Neutrophil (primary cell): ENCODE measurements around the gene MON1A.
"Not testable (repeated sequence)": the region's sequence is repeated elsewhere in the genome, so short reads cannot be mapped to it uniquely, and the experiment has no call there.

ENCODE experiments used
- H3K27ac ChIP-seq: fragments of 200-600 bp; sonication (generic); 2 replicates; pipeline ENCODE4 v1.5.1; 2016; ENCODE audit warnings: mild to moderate bottlenecking, moderate library complexity
- H3K27me3 ChIP-seq: fragments of 200-600 bp; sonication (generic); 2 replicates; pipeline ENCODE4 v1.6.0; 2016; ENCODE audit warnings: mild to moderate bottlenecking
- H3K36me3 ChIP-seq: fragments of 200-600 bp; sonication (generic); 2 replicates; pipeline ENCODE4 v1.5.1; 2017
- H3K4me1 ChIP-seq, 2 experiments: fragments of 200-600 bp in 1 of 2; sonication (generic) in 1 of 2; 1 replicate in 1 of 2; 2 replicates in 1 of 2; pipeline versions ENCODE4 v1.5.1 to v1.6.1; 2013 to 2016; ENCODE audit warnings: low read depth in 1 of 2, low read length in 1 of 2, mild to moderate bottlenecking in 1 of 2, moderate library complexity in 1 of 2; ENCODE audit not compliant: control insufficient read depth in 1 of 2, insufficient read depth in 1 of 2
- H3K4me3 ChIP-seq, 2 experiments: fragments of 200-600 bp in 1 of 2; sonication (generic) in 1 of 2; 1 replicate in 1 of 2; 2 replicates in 1 of 2; pipeline ENCODE4 v1.5.1; 2013 to 2016; ENCODE audit warnings: low read depth in 1 of 2, low read length in 1 of 2, mild to moderate bottlenecking in 1 of 2, moderate library complexity in 1 of 2
- H3K9me3 ChIP-seq: fragments of 200-600 bp; sonication (generic); 2 replicates; pipeline ENCODE4 v1.5.1; 2016
- TF ChIP-seq, protein P1 (sequence below): fragments of 200-600 bp; sonication (generic); IDR thresholded peaks from 2 replicates; pipeline ENCODE4 v1.5.1; 2016; ENCODE audit warnings: antibody characterized with exemption

MON1A gene

DNA sequence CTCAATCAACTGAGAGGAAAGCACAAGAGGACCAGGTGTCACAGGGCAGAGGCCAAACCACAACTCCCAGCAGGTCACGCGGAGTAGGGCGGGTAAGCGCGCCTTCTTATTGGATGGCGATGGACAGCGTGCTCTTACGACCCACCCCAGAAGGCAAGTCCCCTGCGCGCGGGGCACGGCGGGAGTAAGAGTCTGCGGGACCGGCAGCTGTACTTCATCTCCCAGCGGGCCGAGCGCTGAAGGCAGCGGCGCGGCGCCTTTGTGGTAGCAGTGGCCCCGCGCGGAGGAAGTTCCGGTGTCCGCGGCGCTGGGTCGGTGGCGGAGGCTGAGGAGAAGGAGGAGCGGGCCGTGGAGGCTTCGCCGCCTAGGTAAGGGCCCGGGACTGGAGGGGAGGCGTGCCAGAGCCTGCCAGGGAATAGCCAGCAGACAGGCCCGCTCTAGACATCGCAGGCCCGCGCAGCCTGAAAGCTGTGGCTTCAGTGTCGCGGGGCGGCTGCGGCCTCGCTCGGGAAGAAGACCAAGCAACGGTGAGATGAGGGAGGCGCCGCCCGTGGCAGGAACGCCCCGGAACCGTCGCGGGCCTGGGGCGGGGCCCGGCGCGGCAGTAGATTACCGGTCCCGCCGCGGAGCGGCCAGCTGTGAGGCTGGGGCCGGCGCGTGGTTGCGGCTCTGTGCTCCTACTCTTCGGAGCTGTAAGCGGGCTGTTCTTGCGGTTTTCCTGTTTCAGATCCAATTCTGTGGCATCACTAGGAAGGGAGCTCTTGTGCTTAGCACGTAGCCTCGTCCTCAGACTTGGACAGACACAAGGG is 10.5 kb upstream of the MON1A start, which contains the start of gene RBM6:
RBM6 (plus strand) TSS at position 293 of the 809 bp plus-strand sequence. CDS start 22,492 bp downstream, outside the sequence.
- Histone ChIP-seq H3K4me3 (peak within 1 kb of the TSS; percentile 95 to 96), H3K9me3 (no peaks in the 10 kb centered on the region), H3K36me3 (no peaks in the 10 kb centered on the region), H3K4me1 (peaks cover 52 to 59% of the 10 kb centered on the region in 2 experiments), H3K27ac (peak within 1 kb of the TSS; percentile 97), H3K27me3 (no peaks in the 10 kb centered on the region)
- TF ChIP-seq, protein P1, sequence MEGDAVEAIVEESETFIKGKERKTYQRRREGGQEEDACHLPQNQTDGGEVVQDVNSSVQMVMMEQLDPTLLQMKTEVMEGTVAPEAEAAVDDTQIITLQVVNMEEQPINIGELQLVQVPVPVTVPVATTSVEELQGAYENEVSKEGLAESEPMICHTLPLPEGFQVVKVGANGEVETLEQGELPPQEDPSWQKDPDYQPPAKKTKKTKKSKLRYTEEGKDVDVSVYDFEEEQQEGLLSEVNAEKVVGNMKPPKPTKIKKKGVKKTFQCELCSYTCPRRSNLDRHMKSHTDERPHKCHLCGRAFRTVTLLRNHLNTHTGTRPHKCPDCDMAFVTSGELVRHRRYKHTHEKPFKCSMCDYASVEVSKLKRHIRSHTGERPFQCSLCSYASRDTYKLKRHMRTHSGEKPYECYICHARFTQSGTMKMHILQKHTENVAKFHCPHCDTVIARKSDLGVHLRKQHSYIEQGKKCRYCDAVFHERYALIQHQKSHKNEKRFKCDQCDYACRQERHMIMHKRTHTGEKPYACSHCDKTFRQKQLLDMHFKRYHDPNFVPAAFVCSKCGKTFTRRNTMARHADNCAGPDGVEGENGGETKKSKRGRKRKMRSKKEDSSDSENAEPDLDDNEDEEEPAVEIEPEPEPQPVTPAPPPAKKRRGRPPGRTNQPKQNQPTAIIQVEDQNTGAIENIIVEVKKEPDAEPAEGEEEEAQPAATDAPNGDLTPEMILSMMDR = peak; percentile 50

DNA sequence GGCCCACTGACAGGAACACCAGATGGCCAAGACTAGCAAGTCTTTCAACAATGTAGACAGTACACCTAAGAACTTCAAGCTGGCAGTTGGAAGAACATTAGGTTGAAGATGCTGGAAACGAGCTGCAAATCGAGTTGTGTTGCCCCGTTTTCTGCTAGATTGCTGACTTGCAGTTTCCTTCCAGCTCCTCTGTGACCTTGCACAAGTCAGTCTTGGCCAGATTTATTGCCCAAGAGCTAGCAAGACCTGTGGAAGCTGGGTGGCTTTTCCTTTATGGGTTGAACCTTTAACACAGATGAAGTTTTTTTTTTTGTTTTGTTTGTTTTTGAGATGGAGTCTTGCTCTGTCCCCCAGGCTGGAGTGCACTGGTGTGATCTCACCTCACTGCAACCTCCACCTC is 7.5 kb upstream of the MON1A start:
- H3K27ac ChIP-seq = peak overlapping the region; percentile 75
- peak overlapping the region in 1 of 2 experiments; percentile 30 for H3K4me3 ChIP-seq
- TF ChIP-seq, protein P1 = no peak
- no peaks in the 10 kb centered on the region for H3K9me3 ChIP-seq
- H3K4me1 ChIP-seq = peaks cover 79 to 83% of the 10 kb centered on the region in 2 experiments
- no peaks in the 10 kb centered on the region for H3K36me3 ChIP-seq
- H3K27me3 ChIP-seq = no peaks in the 10 kb centered on the region

DNA sequence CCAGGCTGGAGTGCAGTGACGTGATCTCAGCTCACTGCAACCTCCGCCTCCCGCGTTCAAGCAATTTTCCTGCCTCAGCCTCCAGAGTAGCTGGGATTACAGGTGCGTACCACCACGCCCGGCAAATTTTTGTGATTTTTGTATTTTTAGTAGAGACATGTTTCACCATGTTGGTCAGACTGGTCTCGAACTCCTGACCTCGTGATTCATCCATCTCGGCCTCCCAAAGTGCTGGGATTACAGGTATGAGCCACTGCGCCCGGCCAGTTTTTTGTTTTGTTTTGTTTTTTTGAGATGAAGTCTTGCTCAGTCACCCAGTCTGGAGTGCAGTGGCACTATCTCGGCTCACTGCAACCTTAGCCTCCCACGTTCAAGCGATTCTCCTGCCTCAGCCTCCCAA is 2.7 kb upstream of the MON1A start:
- not testable (repeated sequence) for H3K9me3 ChIP-seq, H3K4me3 ChIP-seq, H3K27me3 ChIP-seq, H3K27ac ChIP-seq, H3K36me3 ChIP-seq
- H3K4me1 ChIP-seq = peaks cover 77 to 79% of the 10 kb centered on the region in 2 experiments

DNA sequence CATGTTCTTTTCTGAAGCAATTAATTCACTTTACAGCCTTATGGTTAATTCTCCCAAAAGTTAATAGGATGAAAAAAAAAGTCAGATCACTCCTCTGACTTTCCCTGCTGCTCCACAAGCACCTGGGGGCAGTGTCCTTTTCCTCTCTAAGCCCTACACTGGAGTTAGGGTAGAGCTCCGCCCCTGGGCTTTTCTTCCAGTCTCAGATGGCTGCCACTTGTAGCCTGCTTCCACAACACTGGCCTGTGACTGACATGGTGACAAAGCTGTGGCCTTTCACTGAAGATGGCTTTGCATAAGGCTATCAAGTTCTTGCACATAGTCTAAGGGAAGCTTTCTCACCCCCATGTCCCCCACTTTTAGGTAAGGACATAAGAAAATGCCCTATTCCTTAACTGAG is 1.3 kb upstream of the MON1A start:
- no peaks in the 10 kb centered on the region for H3K36me3 ChIP-seq
- H3K27me3 ChIP-seq = no peaks in the 10 kb centered on the region
- TF ChIP-seq, protein P1 = no peak
- no peaks in the 10 kb centered on the region for H3K9me3 ChIP-seq
- no peak overlapping the region for H3K27ac ChIP-seq
- H3K4me3 ChIP-seq = no peak overlapping the region
- peaks cover 63 to 66% of the 10 kb centered on the region in 2 experiments for H3K4me1 ChIP-seq

DNA sequence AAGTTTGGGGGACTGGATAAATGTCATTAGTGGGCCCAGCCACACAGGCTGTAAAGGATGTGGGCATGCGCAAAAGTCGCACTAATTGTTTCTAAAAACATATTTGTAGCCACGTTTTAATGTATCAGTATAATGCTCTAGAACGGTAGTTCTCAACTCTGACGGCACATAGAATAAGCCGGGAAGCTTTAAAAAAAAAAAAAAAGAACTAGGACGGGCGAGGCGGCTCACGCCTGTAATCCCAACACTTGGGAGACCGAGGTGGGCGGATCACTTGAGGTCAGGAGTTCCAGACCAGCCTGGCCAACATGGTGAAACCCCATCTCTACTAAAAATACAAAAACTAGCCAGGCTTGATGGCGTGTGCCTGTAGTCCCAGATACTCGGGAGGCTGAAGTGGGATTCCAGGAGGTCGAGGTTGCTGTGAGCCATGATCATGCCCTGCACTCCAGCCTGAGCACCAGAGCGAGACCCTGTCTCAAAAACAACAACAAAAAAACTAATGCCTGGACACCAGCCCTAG is 618 bp upstream of the MON1A start:
- no peaks in the 10 kb centered on the region for H3K27me3 ChIP-seq
- TF ChIP-seq, protein P1 = no peak
- H3K27ac ChIP-seq = peak overlapping the region; percentile 91
- H3K4me3 ChIP-seq = peak overlapping the region; percentile 87 to 95
- peaks cover 58 to 59% of the 10 kb centered on the region in 2 experiments for H3K4me1 ChIP-seq
- no peaks in the 10 kb centered on the region for H3K36me3 ChIP-seq
- H3K9me3 ChIP-seq = no peaks in the 10 kb centered on the region

DNA sequence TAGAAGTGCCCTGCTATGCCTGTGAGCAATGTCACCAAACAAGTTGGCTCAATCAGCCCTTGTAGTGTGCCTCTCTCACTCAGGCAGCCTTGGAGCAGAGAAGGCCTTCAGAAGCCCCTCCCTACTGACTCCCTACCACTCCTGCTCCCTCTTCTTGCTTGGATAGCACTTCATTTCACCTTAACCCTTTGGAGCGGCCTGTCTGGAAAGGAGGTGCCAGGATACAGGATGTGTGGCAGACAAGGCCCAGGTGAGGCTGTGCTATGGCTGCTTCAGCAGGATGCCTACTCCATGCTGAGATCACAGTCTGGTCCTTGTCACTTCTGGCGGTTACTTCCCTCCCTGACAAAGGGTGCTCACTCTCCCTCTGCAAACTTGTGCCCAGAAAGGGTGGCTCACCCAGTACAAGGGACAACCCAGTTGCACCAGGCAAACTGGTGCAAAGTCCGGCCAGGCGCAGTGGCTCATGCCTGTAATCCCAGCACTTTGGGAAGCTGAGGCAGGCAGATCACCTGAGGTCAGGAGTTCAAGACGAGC is 1.1 kb downstream of the MON1A start:
- Histone ChIP-seq H3K27me3 (no peaks in the 10 kb centered on the region), H3K9me3 (no peaks in the 10 kb centered on the region), H3K27ac (peak overlapping the region; percentile 91), H3K4me3 (peak overlapping the region in 1 of 2 experiments; percentile 95), H3K4me1 (peaks cover 41 to 42% of the 10 kb centered on the region in 2 experiments), H3K36me3 (no peaks in the 10 kb centered on the region)
- TF ChIP-seq, protein P1 = no peak
